ENCODE data around the gene VCAM1. TPM values are rescaled to one million over a fixed set of nuclear protein-coding genes. Genes with fewer than 3 reads are reported as not detected.

Gene VCAM1
- not detected in 5 replicates for total RNA-seq (2022; extraction: Qiagen RNA extraction; ENCODE audit: low read depth)

GRCh38 chr1:100719490-100719889, at the start of gene VCAM1:
Gene VCAM1 (plus strand): TSS chr1:100719742. CDS start chr1:100719861, 119 bp downstream.

Other genes starting within 250 kb of the VCAM1 start
- gene GPR88, start 181.6 kb upstream of the VCAM1 start, total RNA-seq (2022; extraction: Qiagen RNA extraction; ENCODE audit: low read depth) = not detected in 5 replicates
- 5.6 to 8.7 TPM (median 7.7 TPM) in 5 replicates for gene EXTL2, start 175.1 kb downstream of the VCAM1 start, total RNA-seq (2022; extraction: Qiagen RNA extraction; ENCODE audit: low read depth)
- 6.3 to 10.5 TPM (median 9.5 TPM) in 5 replicates for gene SLC30A7, start 176.3 kb downstream of the VCAM1 start, total RNA-seq (2022; extraction: Qiagen RNA extraction; ENCODE audit: low read depth)

Measured in A549 treated with GW870086 at 1 μM for 4 hours (cell line).